ENCODE measurements around the gene CDK14.

DNA sequence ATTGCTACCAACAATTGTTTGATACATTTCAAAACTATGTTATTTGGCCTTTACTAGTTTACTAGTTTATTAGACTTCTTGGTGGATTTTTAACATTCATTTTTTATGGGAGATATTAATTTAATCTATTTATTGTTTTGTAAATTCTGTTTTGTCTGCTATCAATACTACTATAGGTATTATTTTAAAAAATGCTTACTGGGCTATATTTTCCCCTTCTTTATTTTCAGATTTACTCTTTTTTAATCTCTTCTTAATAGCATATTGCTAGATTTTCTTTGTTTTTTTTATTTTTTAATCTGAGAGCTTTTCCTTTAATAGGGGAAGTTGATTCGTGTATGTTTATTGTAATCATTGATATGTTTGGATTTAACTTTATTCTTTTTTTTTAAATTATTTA, 147.5 kb downstream of the CDK14 start:
- TF ChIP-seq, protein P1, sequence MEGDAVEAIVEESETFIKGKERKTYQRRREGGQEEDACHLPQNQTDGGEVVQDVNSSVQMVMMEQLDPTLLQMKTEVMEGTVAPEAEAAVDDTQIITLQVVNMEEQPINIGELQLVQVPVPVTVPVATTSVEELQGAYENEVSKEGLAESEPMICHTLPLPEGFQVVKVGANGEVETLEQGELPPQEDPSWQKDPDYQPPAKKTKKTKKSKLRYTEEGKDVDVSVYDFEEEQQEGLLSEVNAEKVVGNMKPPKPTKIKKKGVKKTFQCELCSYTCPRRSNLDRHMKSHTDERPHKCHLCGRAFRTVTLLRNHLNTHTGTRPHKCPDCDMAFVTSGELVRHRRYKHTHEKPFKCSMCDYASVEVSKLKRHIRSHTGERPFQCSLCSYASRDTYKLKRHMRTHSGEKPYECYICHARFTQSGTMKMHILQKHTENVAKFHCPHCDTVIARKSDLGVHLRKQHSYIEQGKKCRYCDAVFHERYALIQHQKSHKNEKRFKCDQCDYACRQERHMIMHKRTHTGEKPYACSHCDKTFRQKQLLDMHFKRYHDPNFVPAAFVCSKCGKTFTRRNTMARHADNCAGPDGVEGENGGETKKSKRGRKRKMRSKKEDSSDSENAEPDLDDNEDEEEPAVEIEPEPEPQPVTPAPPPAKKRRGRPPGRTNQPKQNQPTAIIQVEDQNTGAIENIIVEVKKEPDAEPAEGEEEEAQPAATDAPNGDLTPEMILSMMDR (IDR thresholded peaks at IDR 0.05), result no peak
- TF ChIP-seq EZH2 (IDR thresholded peaks at IDR 0.05), result no peak
